Measurements from ENCODE around the gene ASIC2. TPM values are rescaled to one million over a fixed set of nuclear protein-coding genes. Genes with fewer than 3 reads are reported as not detected.

The ASIC2 gene
- total and polyA plus RNA-seq, 7 donors: 0.01 TPM; not detected in 6

DNA sequence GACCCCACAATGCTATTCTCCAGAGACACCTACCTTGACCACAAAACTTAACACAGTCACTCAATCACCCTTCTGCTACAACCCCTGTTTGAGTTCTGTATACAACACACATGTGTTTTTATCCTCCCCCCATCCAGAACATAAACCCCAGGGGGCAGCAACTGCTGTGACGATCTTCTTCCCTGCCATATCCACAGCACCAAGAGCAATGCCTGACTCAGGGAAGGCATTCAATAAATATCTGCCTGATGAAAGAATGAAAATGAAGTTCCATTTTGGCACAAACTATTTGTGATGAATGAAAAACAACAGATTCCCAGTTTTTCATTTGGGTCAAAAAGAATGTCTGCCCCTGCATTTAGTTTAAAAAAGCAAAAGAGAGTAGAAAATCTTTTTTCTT is 27.0 kb downstream of the ASIC2 start:
- Histone ChIP-seq H3K27me3 (ENCODE audit: insufficient read depth in 3 of 3, low read length in 2 of 3) (peaks cover 0 to 20% (median 0%) of the 10 kb centered on the region in 3 donors), H3K4me1 (no peaks in the 10 kb centered on the region), H3K4me3 (no peak overlapping the region), H3K9me3 (no peaks in the 10 kb centered on the region), H3K36me3 (ENCODE audit: insufficient read depth in 1 of 2, low read depth in 1 of 2) (no peaks in the 10 kb centered on the region), H3K27ac (no peak overlapping the region)
- DNase-seq (no peak), ATAC-seq (no peak)
- TF ChIP-seq, protein P1, sequence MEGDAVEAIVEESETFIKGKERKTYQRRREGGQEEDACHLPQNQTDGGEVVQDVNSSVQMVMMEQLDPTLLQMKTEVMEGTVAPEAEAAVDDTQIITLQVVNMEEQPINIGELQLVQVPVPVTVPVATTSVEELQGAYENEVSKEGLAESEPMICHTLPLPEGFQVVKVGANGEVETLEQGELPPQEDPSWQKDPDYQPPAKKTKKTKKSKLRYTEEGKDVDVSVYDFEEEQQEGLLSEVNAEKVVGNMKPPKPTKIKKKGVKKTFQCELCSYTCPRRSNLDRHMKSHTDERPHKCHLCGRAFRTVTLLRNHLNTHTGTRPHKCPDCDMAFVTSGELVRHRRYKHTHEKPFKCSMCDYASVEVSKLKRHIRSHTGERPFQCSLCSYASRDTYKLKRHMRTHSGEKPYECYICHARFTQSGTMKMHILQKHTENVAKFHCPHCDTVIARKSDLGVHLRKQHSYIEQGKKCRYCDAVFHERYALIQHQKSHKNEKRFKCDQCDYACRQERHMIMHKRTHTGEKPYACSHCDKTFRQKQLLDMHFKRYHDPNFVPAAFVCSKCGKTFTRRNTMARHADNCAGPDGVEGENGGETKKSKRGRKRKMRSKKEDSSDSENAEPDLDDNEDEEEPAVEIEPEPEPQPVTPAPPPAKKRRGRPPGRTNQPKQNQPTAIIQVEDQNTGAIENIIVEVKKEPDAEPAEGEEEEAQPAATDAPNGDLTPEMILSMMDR (IDR thresholded peaks at IDR 0.05): no peak
- intact Hi-C loops (cut with DNase I): no loop called here
- WGBS, 3 donors: 3 to 20% (median 11%) methylated on average over 1 of the region's 1 CpG

DNA sequence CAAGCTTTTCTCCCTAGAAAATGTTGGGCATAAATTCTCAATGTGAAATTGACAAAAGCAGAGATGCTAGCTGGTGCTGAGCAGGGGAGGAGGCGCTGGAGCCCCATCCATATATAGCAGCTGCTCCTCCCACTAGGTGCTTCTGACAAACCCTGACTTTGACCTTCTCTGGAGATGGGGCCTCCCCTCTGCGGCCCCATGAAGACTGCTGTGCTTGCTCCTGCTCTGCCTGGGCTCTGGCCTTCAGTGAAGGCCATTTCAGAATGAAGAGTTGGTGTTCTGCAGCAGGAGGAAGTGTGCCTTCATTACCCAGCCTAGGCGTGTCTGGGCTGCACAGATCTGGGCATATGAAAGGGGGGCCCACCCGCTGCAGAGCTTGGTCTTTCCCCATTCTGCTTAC is 29.7 kb downstream of the ASIC2 start:
- H3K36me3 ChIP-seq (ENCODE audit: insufficient read depth in 1 of 2, low read depth in 1 of 2): no peaks in the 10 kb centered on the region
- peaks cover 0 to 20% (median 2%) of the 10 kb centered on the region in 3 donors for H3K27me3 ChIP-seq (ENCODE audit: insufficient read depth in 3 of 3, low read length in 2 of 3)
- no peak overlapping the region for H3K27ac ChIP-seq
- H3K4me1 ChIP-seq: no peaks in the 10 kb centered on the region
- no peaks in the 10 kb centered on the region for H3K9me3 ChIP-seq
- ATAC-seq (no peak), DNase-seq (no peak)
- 69 to 88% (median 72%) methylated on average over 4 of the region's 4 CpGs for whole genome bisulfite sequencing, 3 donors
- intact Hi-C loops (cut with DNase I): no loop called here
- TF ChIP-seq, protein P1 (IDR thresholded peaks at IDR 0.05): no peak
- H3K4me3 ChIP-seq: no peak overlapping the region

DNA sequence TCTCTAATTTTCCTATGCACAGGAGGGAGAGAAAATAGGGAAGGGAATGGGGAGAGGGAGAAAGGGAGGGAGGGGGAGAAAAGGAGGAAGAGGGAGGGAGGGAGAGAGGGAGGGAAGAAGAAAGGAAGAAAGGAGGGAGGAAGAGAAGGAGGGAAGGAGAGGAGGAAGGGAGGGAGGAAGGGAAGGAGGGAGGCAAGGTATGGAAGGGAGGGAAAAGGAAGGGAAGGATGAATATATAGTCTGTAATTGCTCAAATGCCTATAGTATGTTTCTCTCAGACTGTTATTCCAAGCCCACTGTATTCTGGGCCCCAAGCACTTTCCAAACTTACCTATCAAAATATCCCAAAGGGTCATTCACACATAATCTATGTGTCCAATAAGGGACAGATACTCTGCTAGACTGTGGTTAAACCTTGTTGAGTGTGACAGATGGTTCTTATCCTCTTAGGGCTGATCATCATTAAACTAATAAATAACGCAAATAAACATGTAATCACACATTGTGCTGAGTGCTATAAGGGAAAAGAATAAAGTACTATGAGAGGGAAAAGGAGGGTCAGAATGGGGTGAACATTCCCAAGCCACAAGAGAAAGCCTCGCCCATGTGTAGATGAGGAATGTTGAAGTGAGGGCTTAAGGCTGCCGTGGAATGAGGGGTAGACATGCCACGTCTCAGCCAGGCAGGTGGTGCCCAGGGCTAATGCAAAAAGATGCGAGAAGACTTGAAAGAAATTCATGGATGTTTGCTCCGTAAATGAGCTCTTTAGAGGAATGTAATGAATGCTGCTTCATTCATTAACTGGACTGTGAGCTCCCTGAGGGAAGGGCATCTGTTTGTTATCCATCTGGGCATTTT is 30.6 kb downstream of the ASIC2 start:
- Histone ChIP-seq H3K4me3 (no peak overlapping the region), H3K36me3 (ENCODE audit: insufficient read depth in 1 of 2, low read depth in 1 of 2) (no peaks in the 10 kb centered on the region), H3K9me3 (no peaks in the 10 kb centered on the region), H3K27ac (no peak overlapping the region), H3K27me3 (ENCODE audit: insufficient read depth in 3 of 3, low read length in 2 of 3) (peaks cover 0 to 20% (median 2%) of the 10 kb centered on the region in 3 donors), H3K4me1 (no peaks in the 10 kb centered on the region)
- ATAC-seq (no peak), DNase-seq (no peak)
- TF ChIP-seq, protein P1 (IDR thresholded peaks at IDR 0.05): no peak
- intact Hi-C loops (cut with DNase I): no loop called here
- WGBS, 3 donors: 46 to 50% (median 49%) methylated on average over 6 of the region's 6 CpGs

DNA sequence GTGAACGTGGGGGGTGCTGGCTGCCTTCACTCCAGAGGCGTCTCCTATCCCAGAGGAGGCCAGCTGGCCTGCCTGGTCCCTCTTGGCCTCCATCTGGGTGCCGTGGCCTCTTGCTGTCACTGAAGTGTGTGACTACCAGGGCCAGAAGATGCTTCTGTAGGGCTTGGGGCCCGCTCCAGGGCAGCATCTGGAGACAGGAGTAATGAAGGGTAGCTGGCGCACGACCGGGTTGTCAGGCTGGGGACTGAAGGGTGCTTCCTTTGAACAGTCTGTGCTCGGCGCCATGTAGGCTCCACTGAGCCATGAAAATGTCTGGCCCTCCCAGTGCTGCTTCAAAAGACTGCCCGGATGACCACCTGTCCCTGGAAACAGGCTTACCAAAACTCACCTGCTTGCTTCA is 31.3 kb downstream of the ASIC2 start:
- intact Hi-C loops (cut with DNase I): no loop called here
- 44 to 60% (median 56%) methylated on average over 10 of the region's 10 CpGs for WGBS, 3 donors
- no peaks in the 10 kb centered on the region for H3K9me3 ChIP-seq
- no peaks in the 10 kb centered on the region for H3K36me3 ChIP-seq (ENCODE audit: insufficient read depth in 1 of 2, low read depth in 1 of 2)
- H3K4me3 ChIP-seq: no peak overlapping the region
- ATAC-seq: no peak
- H3K4me1 ChIP-seq: no peaks in the 10 kb centered on the region
- TF ChIP-seq, protein P1 (IDR thresholded peaks at IDR 0.05): no peak
- H3K27ac ChIP-seq: no peak overlapping the region
- H3K27me3 ChIP-seq (ENCODE audit: insufficient read depth in 3 of 3, low read length in 2 of 3): peaks cover 0 to 20% (median 2%) of the 10 kb centered on the region in 3 donors
- no peak for DNase-seq
